Smooth muscle cell (in vitro differentiated cells): ENCODE data around the gene RGS2. TPM values are rescaled to one million over a fixed set of nuclear protein-coding genes. Genes with fewer than 3 reads are reported as not detected.

Source experiments
- DNase-seq: peaks from one replicate; lab custom pipeline; 2025; ENCODE audit not compliant: unreplicated experiment; lab: John Stamatoyannopoulos, UW
- H2AFZ ChIP-seq: fragments of 200-600 bp; sonication (generic); 2 replicates; pipeline ENCODE4 v1.6.0; 2016; ENCODE audit warnings: antibody characterized with exemption, low read depth, mild to moderate bottlenecking
- H3F3A ChIP-seq: fragments of 200-600 bp; sonication (generic); 2 replicates; pipeline ENCODE4 v1.6.0; 2017; ENCODE audit warnings: antibody characterized with exemption, low read depth
- H3K27ac ChIP-seq: fragments of 200-600 bp; sonication (generic); 2 replicates; pipeline ENCODE4 v1.5.1; 2016; ENCODE audit warnings: low read depth, mild to moderate bottlenecking
- H3K27me3 ChIP-seq: fragments of 200-600 bp; sonication (generic); 2 replicates; pipeline ENCODE4 v1.6.1; 2016; ENCODE audit warnings: low read depth, mild to moderate bottlenecking
- H3K36me3 ChIP-seq: fragments of 200-600 bp; sonication (generic); 2 replicates; pipeline ENCODE4 v1.5.1; 2016; ENCODE audit warnings: low read depth
- H3K4me1 ChIP-seq: fragments of 200-600 bp; sonication (generic); 2 replicates; pipeline ENCODE4 v1.5.1; 2016; ENCODE audit warnings: low read depth
- H3K4me2 ChIP-seq: fragments of 200-600 bp; sonication (generic); 2 replicates; pipeline ENCODE4 v1.6.0; 2016; ENCODE audit warnings: mild to moderate bottlenecking
- H3K4me3 ChIP-seq: fragments of 200-600 bp; sonication (generic); 2 replicates; pipeline ENCODE4 v1.5.1; 2016; ENCODE audit warnings: mild to moderate bottlenecking
- H3K79me2 ChIP-seq: fragments of 200-600 bp; sonication (generic); 2 replicates; pipeline ENCODE4 v1.6.0; 2016; ENCODE audit warnings: low read depth, mild to moderate bottlenecking
- H3K9ac ChIP-seq: fragments of 200-600 bp; sonication (generic); 2 replicates; pipeline ENCODE4 v1.6.0; 2016; ENCODE audit warnings: low read depth
- H3K9me3 ChIP-seq: fragments of 200-600 bp; sonication (generic); replicated peaks from 2 replicates; pipeline ENCODE4 v1.5.1; 2016; ENCODE audit warnings: low read depth
- H4K20me1 ChIP-seq: fragments of 200-600 bp; sonication (generic); 2 replicates; pipeline ENCODE4 v1.6.0; 2016; ENCODE audit warnings: low read depth
- CTCF ChIP-seq: fragments of 200-600 bp; sonication (generic); IDR thresholded peaks from 2 replicates; pipeline ENCODE4 v1.5.1; 2017; ENCODE audit warnings: borderline replicate concordance, mild to moderate bottlenecking, antibody characterized with exemption; ENCODE audit not compliant: insufficient read depth, poor library complexity, severe bottlenecking
- WGBS: methylation state at CpG from one replicate; pipeline ENCODE4 v1.1.7; 2016; ENCODE audit warnings: low lambda C conversion rate; 5-methylcytosine and 5-hydroxymethylcytosine counted together
- polyA plus RNA-seq: library from polyadenylated mRNA; unstranded; fragments of >200 nt; fragmentation: Nextera tagmentation; extraction: Ambion mirVana; gene quantifications from 2 replicates; pipeline ENCODE4 v1.2.1, GENCODE V29; 2016
- total RNA-seq: library from RNA; depleted of rRNA; stranded (reverse); fragments of >200 nt; gene quantifications from 2 replicates; pipeline ENCODE4 v1.2.3, GENCODE V29; 2014

Gene RGS2
- total and polyA plus RNA-seq, 2 experiments from 2014 or later = 122 to 153 TPM

- Histone ChIP-seq H3K4me2 (no peak overlapping the region), H3K9me3 (no peaks in the 10 kb centered on the region), H3K4me1 (no peaks in the 10 kb centered on the region), H3K27ac (no peak overlapping the region), H3K27me3 (no peaks in the 10 kb centered on the region), H2AFZ (no peak overlapping the region), H3F3A (no peaks in the 10 kb centered on the region), H3K79me2 (no peaks in the 10 kb centered on the region), H4K20me1 (no peaks in the 10 kb centered on the region), H3K9ac (no peak overlapping the region), H3K36me3 (no peaks in the 10 kb centered on the region), H3K4me3 (no peak overlapping the region)
- no peak for TF ChIP-seq CTCF
- WGBS = 93% methylated on average over 1 of the region's 1 CpG
- no peak for DNase-seq
Measured at GRCh38 chr1:192849011-192849410, 40.2 kb downstream of the RGS2 start.

GRCh38 chr1:192849442-192849841 is 40.6 kb downstream of the RGS2 start:
- Histone ChIP-seq H3K4me1 (no peaks in the 10 kb centered on the region), H4K20me1 (no peaks in the 10 kb centered on the region), H3K9ac (no peak overlapping the region), H3K9me3 (no peaks in the 10 kb centered on the region), H3K27me3 (no peaks in the 10 kb centered on the region), H3K79me2 (no peaks in the 10 kb centered on the region), H3K27ac (no peak overlapping the region), H2AFZ (no peak overlapping the region), H3F3A (no peaks in the 10 kb centered on the region), H3K36me3 (no peaks in the 10 kb centered on the region), H3K4me2 (no peak overlapping the region), H3K4me3 (no peak overlapping the region)
- TF ChIP-seq CTCF = no peak
- DNase-seq = no peak
- WGBS = 95% methylated on average over 3 of the region's 3 CpGs

- no peak for TF ChIP-seq CTCF
Measured at GRCh38 chr1:192852001-192852947, 43.4 kb downstream of the RGS2 start.

More at GRCh38 chr1:192852001-192852947, 43.4 kb downstream of the RGS2 start:
- Histone ChIP-seq H3K4me1 (no peaks in the 10 kb centered on the region), H3K9me3 (no peaks in the 10 kb centered on the region), H3K27ac (no peak overlapping the region), H3K36me3 (no peaks in the 10 kb centered on the region), H3K9ac (no peak overlapping the region), H2AFZ (no peak overlapping the region), H3F3A (no peaks in the 10 kb centered on the region), H3K79me2 (no peaks in the 10 kb centered on the region), H3K4me3 (no peak overlapping the region), H4K20me1 (no peaks in the 10 kb centered on the region), H3K4me2 (no peak overlapping the region), H3K27me3 (no peaks in the 10 kb centered on the region)
- no peak for DNase-seq
- 0% methylated on average over 1 of the region's 1 CpG for WGBS
